Measurements from ENCODE around the gene TPM1. TPM values are rescaled to one million over a fixed set of nuclear protein-coding genes. Genes with fewer than 3 reads are reported as not detected.

The TPM1 gene
- total RNA-seq, 1 experiment from 2014 or later = 748 TPM

- Histone ChIP-seq H3K23ac (ENCODE audit: insufficient read length, low read depth, low read length) (no peak overlapping the region), H3K27me3 (ENCODE audit: insufficient read depth, low read length) (no peaks in the 10 kb centered on the region), H4K8ac (replicated peaks; ENCODE audit: insufficient read length, low read depth, low read length) (no peak overlapping the region), H3K79me1 (ENCODE audit: insufficient read depth, low read depth, low read length, poor library complexity, severe bottlenecking) (no peaks in the 10 kb centered on the region), H3K27ac (ENCODE audit: insufficient read length, low read depth, low read length) (no peak overlapping the region), H3K4me2 (ENCODE audit: insufficient read depth, insufficient read length, low read length) (no peak overlapping the region), H3K4me1 (ENCODE audit: insufficient read depth, low read length) (peaks cover 17% of the 10 kb centered on the region; the same call in 1 of the 2 replicates), H4K5ac (ENCODE audit: insufficient read length, low read depth, low read length) (no peak overlapping the region), H2AK5ac (ENCODE audit: insufficient read length, low read length) (no peak overlapping the region), H4K91ac (ENCODE audit: insufficient read length, low read depth, low read length) (no peak overlapping the region), H2BK15ac (ENCODE audit: low read depth, low read length) (no peak overlapping the region), H3K18ac (ENCODE audit: insufficient read length, low read depth, low read length) (no peak overlapping the region), H3K14ac (ENCODE audit: insufficient read depth, low read length) (no peak overlapping the region), H2BK20ac (ENCODE audit: low read depth, low read length, poor library complexity, severe bottlenecking) (no peak overlapping the region), H2AFZ (ENCODE audit: low read length) (no peak overlapping the region), H3K79me2 (ENCODE audit: insufficient read depth, low read length) (no peaks in the 10 kb centered on the region), H3K9me3 (ENCODE audit: control insufficient read depth, low read depth, low read length) (no peaks in the 10 kb centered on the region), H2BK12ac (ENCODE audit: insufficient read length, low read depth, low read length) (no peak overlapping the region), H4K20me1 (ENCODE audit: control insufficient read depth, insufficient read depth, insufficient read length) (no peaks in the 10 kb centered on the region), H3K4ac (ENCODE audit: low read depth, low read length) (no peak overlapping the region), H2BK5ac (ENCODE audit: insufficient read length, low read length) (no peak overlapping the region), H3K9ac (ENCODE audit: extremely low read depth, insufficient read length, low read length) (no peak overlapping the region), H3T11ph (ENCODE audit: low read length) (no peak overlapping the region), H2BK120ac (ENCODE audit: low read depth, low read length, poor library complexity, severe bottlenecking) (no peak overlapping the region), H3K23me2 (ENCODE audit: insufficient read length, low read depth, low read length, poor library complexity, severe bottlenecking) (no peaks in the 10 kb centered on the region), H3K56ac (ENCODE audit: insufficient read length, low read depth, low read length) (no peak overlapping the region)
- peaks cover 62 to 79% of the 10 kb centered on the region in 2 experiments for H3K4me1 Mint-ChIP-seq
- TF ChIP-seq, protein P1, sequence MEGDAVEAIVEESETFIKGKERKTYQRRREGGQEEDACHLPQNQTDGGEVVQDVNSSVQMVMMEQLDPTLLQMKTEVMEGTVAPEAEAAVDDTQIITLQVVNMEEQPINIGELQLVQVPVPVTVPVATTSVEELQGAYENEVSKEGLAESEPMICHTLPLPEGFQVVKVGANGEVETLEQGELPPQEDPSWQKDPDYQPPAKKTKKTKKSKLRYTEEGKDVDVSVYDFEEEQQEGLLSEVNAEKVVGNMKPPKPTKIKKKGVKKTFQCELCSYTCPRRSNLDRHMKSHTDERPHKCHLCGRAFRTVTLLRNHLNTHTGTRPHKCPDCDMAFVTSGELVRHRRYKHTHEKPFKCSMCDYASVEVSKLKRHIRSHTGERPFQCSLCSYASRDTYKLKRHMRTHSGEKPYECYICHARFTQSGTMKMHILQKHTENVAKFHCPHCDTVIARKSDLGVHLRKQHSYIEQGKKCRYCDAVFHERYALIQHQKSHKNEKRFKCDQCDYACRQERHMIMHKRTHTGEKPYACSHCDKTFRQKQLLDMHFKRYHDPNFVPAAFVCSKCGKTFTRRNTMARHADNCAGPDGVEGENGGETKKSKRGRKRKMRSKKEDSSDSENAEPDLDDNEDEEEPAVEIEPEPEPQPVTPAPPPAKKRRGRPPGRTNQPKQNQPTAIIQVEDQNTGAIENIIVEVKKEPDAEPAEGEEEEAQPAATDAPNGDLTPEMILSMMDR (conservative IDR thresholded peaks at IDR 0.05) = no peak
- DNase-seq = no peak
- WGBS (ENCODE audit: extremely low coverage, insufficient read length, low lambda C conversion rate) = no CpG with 5 or more reads among the region's 9 CpGs
- no peaks in the 10 kb centered on the region; a peak in 1 of 5 replicates for H3K9me3 Mint-ChIP-seq
- peak overlapping the region; percentile 81 to 90 (median 88); a peak in 6 of 7 replicates for H3K27ac Mint-ChIP-seq
- H3K27me3 Mint-ChIP-seq (ENCODE audit: low read depth) = no peaks in the 10 kb centered on the region
- H3K36me3 Mint-ChIP-seq (ENCODE audit: insufficient read depth in 1 of 3, low read depth in 3 of 3) = peaks cover 9 to 39% (median 32%) of the 10 kb centered on the region in 3 experiments; a peak in 6 of 7 replicates
- no peak overlapping the region for H3K4me3 Mint-ChIP-seq
These were observed 31.1 kb downstream of the TPM1 start for GRCh38 chr15:63073497-63074172.

All from H9 (cell line).